Activated CD8-positive, alpha-beta T cell treated with anti-CD3 and anti-CD28 coated beads for 36 hours (primary cell): Measurements from ENCODE around the gene EXOC4. TPM values are rescaled to one million over a fixed set of nuclear protein-coding genes. Genes with fewer than 3 reads are reported as not detected.

Experiments
- ATAC-seq: fragments of 200-7000 bp; cut with Tn5 transposase; one replicate; pipeline ENCODE4 v1.10.0; 2021; ENCODE audit warnings: mild to moderate bottlenecking, moderate library complexity
- CTCF ChIA-PET: fragments of 350-600 bp; sonication (Branson Sonifier 250); formaldehyde crosslinking; loops from one replicate; lab custom pipeline; 2021; ENCODE audit warnings: antibody characterized with exemption; lab: Charles Lee
- POLR2A ChIA-PET: fragments of 350-600 bp; sonication (Branson Sonifier 250); formaldehyde crosslinking; loops from one replicate; lab custom pipeline; 2021; ENCODE audit warnings: antibody characterized with exemption; lab: Charles Lee
- DNase-seq: peaks from one replicate; pipeline ENCODE4 v3.0.0-alpha.2; 2020
- H3K27ac Mint-ChIP-seq: one replicate; pipeline ENCODE4 v1.8.0; 2021; ENCODE audit warnings: mild to moderate bottlenecking, mixed read lengths
- H3K27me3 Mint-ChIP-seq: one replicate; pipeline ENCODE4 v1.8.0; 2021; ENCODE audit warnings: mixed read lengths
- H3K36me3 Mint-ChIP-seq: one replicate; pipeline ENCODE4 v1.8.0; 2021; ENCODE audit warnings: low read depth, mixed read lengths
- H3K4me1 Mint-ChIP-seq: one replicate; pipeline ENCODE4 v1.8.0; 2021; ENCODE audit warnings: low read depth, mixed read lengths
- H3K4me3 Mint-ChIP-seq: one replicate; pipeline ENCODE4 v1.8.0; 2021; ENCODE audit warnings: mild to moderate bottlenecking, moderate library complexity, mixed read lengths
- H3K9me3 Mint-ChIP-seq: one replicate; pipeline ENCODE4 v1.8.0; 2021; ENCODE audit warnings: mixed read lengths
- intact Hi-C: fragments of 100-400 bp; cut with micrococcal nuclease; formaldehyde crosslinking; loops from one replicate; pipeline ENCODE4 v1.10.0; 2022
- total RNA-seq, 2 experiments: library from RNA; stranded (reverse); gene quantifications; one replicate each; pipeline ENCODE4 v1.2.3, GENCODE V29; 2021
- TF ChIP-seq, protein P1 (sequence below): fragments of 200-600 bp; IDR thresholded peaks from one replicate; pipeline ENCODE4 v1.8.0; 2022; ENCODE audit warnings: antibody characterized with exemption, mild to moderate bottlenecking

EXOC4 gene
- total RNA-seq, 2 experiments from 2014 or later = 54.1 to 61.7 TPM

DNA sequence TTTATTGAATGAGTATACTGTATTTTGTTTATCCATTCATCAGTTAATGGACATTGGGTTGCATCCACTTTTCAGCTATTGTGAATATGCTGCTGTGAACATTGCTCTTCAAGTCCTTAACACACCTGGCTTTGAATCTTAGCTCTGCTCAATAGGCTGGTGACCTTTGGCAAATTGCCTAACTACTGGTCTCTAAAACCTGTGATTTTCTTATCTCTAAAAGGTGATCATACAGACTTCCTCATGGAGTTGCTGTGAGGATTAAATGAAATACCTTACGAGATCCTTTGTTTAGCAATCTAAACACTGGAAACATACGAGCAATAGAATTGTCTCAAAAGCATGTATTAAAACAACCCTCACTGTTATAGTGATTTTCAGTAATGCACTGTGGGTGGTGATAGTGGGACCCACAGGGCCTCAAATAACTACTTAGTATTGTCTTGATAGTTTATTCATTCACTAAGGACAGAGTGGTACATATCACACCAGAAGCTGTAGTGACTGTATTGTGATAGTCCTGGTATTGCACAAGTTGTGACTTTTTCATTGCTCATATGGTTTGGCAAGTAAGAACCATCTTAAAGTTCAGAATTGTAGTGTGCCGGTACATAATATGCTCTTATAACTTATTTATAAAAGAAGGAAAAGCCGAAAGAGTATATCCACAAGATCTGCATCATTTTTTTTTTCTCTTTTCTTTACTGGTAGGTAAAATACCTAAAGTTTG, 257.6 kb downstream of the EXOC4 start:
- DNase-seq = no peak
- no peak for ATAC-seq
- Mint-ChIP-seq H3K4me1 (no peaks in the 10 kb centered on the region), H3K27ac (no peak overlapping the region), H3K27me3 (no peaks in the 10 kb centered on the region), H3K36me3 (peaks cover 28% of the 10 kb centered on the region), H3K9me3 (peaks cover 9% of the 10 kb centered on the region), H3K4me3 (no peak overlapping the region)
- ChIA-PET CTCF (no interaction called here), POLR2A (no interaction called here)
- TF ChIP-seq, protein P1, sequence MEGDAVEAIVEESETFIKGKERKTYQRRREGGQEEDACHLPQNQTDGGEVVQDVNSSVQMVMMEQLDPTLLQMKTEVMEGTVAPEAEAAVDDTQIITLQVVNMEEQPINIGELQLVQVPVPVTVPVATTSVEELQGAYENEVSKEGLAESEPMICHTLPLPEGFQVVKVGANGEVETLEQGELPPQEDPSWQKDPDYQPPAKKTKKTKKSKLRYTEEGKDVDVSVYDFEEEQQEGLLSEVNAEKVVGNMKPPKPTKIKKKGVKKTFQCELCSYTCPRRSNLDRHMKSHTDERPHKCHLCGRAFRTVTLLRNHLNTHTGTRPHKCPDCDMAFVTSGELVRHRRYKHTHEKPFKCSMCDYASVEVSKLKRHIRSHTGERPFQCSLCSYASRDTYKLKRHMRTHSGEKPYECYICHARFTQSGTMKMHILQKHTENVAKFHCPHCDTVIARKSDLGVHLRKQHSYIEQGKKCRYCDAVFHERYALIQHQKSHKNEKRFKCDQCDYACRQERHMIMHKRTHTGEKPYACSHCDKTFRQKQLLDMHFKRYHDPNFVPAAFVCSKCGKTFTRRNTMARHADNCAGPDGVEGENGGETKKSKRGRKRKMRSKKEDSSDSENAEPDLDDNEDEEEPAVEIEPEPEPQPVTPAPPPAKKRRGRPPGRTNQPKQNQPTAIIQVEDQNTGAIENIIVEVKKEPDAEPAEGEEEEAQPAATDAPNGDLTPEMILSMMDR = no peak
- intact Hi-C loops = no loop called here

DNA sequence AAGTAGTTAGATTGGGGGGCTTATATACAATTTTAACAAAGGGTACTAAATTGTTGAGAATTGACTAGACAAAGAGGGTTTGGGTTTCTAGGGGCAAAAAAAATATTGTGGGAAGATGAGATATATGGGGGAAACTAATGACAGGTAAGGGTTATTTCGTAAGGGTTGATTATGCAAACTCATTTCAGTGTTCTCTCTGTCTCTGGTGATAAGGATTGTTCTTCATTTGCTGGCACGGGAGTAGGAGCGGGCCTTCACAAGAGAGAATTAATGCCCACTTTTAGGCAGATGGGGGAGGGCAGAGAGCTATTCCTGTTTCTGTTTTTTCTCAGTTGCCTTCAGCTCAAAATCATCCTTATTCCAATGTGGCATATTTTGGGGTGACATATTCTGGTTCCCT, 258.4 kb downstream of the EXOC4 start:
- Mint-ChIP-seq H3K4me3 (no peak overlapping the region), H3K4me1 (no peaks in the 10 kb centered on the region), H3K9me3 (peaks cover 9% of the 10 kb centered on the region), H3K27me3 (no peaks in the 10 kb centered on the region), H3K27ac (no peak overlapping the region), H3K36me3 (peaks cover 29% of the 10 kb centered on the region)
- CTCF ChIA-PET = no interaction called here
- intact Hi-C loops = no loop called here
- ATAC-seq = no peak
- DNase-seq = no peak
- TF ChIP-seq, protein P1 = no peak
- POLR2A ChIA-PET = no interaction called here

DNA sequence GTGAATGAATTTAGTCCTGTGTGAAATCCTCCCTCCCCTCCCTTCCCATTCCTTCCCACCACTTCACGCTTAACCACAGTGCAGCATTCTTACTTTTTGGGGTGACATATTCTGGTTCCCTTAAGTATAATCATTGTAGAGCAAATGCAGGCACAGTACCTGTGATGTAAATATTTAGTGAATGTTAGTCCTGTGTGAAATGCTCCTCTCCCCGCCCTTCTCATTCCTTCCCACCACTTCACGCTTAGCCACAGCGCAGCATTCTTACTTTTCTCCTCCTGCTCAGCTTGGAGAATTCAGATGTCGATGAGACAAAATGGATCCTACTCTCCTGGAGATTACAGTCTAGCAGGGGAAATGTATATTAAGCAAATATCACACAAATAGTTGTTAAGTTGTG, 258.8 kb downstream of the EXOC4 start:
- Mint-ChIP-seq H3K4me1 (no peaks in the 10 kb centered on the region), H3K9me3 (peaks cover 9% of the 10 kb centered on the region), H3K27me3 (no peaks in the 10 kb centered on the region), H3K27ac (no peak overlapping the region), H3K36me3 (peaks cover 31% of the 10 kb centered on the region), H3K4me3 (no peak overlapping the region)
- TF ChIP-seq, protein P1 = no peak
- ChIA-PET CTCF (no interaction called here), POLR2A (no interaction called here)
- intact Hi-C loops = no loop called here
- ATAC-seq (no peak), DNase-seq (no peak)

DNA sequence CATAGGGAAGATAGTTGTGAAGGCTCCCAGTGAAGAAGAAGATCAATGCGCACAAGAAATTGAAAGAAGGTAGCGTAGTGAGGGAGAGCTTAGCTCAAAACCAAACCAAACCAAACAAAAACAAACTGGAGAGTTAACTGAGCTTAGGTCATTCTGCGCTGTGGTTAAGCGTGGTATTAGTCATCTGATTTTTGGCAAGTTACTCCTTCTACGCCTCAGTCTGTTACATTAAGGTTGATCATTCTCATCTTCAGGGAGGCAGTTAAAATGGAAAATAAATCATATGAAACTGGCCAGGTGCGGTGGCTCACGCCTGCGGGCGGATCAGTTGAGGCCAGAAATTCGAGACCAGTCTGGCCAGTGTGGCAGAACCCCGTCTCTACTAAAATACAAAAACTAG, 259.7 kb downstream of the EXOC4 start:
- peaks cover 30% of the 10 kb centered on the region for H3K36me3 Mint-ChIP-seq
- intact Hi-C loops = no loop called here
- no peak overlapping the region for H3K4me3 Mint-ChIP-seq
- peaks cover 9% of the 10 kb centered on the region for H3K9me3 Mint-ChIP-seq
- H3K27me3 Mint-ChIP-seq = no peaks in the 10 kb centered on the region
- CTCF ChIA-PET = no interaction called here
- no peaks in the 10 kb centered on the region for H3K4me1 Mint-ChIP-seq
- ATAC-seq (no peak), DNase-seq (no peak)
- no peak overlapping the region for H3K27ac Mint-ChIP-seq
- POLR2A ChIA-PET = no interaction called here
- TF ChIP-seq, protein P1 = no peak

DNA sequence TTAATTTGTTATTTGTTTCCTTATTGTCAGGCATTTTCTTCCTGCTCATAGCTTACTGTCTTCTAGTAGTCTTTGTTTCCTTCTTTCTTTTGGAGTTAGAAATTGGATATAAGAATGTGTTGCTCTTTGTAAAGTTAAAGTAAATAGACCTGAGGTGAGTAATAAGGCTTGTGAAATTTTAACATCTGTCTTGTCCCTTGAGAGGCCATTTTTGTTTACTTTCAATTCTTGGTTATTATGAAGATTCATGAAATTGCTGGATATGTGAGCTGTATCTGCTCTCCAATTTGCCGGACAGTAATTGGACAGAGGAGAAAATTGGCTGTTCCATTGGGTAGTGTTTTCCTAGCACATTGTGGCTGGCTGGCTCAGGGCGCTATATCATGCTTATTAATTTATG, 260.7 kb downstream of the EXOC4 start:
- H3K27me3 Mint-ChIP-seq = no peaks in the 10 kb centered on the region
- ATAC-seq = no peak
- H3K27ac Mint-ChIP-seq = no peak overlapping the region
- ChIA-PET CTCF (no interaction called here), POLR2A (no interaction called here)
- no peaks in the 10 kb centered on the region for H3K4me1 Mint-ChIP-seq
- TF ChIP-seq, protein P1 = no peak
- intact Hi-C loops = no loop called here
- H3K9me3 Mint-ChIP-seq = peaks cover 9% of the 10 kb centered on the region
- no peak for DNase-seq
- peaks cover 28% of the 10 kb centered on the region for H3K36me3 Mint-ChIP-seq
- no peak overlapping the region for H3K4me3 Mint-ChIP-seq
